Esophagus squamous epithelium (tissue), 4 donors: Measurements from ENCODE around the gene PNPLA8.

Source experiments
- POLR2A ChIP-seq, 4 donors: fragments of 450-650 bp; IDR thresholded peaks; one replicate each; pipeline ENCODE4 v1.6.1; 2017; ENCODE audit warnings: antibody characterized with exemption in 4 of 4, mild to moderate bottlenecking in 4 of 4, moderate library complexity in 3 of 4
- TF ChIP-seq, protein P1 (sequence below), 6 experiments: fragments of 450-650 bp in 4 of 6; fragments of 200-600 bp in 2 of 6; sonication (generic) in 2 of 6; IDR thresholded peaks; one replicate each; pipeline ENCODE4 v1.5.1; 2016 to 2019; ENCODE audit warnings: antibody characterized with exemption in 6 of 6, mild to moderate bottlenecking in 4 of 6, moderate library complexity in 4 of 6

GRCh38 chr7:108425714-108426275 is 100.1 kb downstream of the PNPLA8 start:
- TF ChIP-seq, protein P1, sequence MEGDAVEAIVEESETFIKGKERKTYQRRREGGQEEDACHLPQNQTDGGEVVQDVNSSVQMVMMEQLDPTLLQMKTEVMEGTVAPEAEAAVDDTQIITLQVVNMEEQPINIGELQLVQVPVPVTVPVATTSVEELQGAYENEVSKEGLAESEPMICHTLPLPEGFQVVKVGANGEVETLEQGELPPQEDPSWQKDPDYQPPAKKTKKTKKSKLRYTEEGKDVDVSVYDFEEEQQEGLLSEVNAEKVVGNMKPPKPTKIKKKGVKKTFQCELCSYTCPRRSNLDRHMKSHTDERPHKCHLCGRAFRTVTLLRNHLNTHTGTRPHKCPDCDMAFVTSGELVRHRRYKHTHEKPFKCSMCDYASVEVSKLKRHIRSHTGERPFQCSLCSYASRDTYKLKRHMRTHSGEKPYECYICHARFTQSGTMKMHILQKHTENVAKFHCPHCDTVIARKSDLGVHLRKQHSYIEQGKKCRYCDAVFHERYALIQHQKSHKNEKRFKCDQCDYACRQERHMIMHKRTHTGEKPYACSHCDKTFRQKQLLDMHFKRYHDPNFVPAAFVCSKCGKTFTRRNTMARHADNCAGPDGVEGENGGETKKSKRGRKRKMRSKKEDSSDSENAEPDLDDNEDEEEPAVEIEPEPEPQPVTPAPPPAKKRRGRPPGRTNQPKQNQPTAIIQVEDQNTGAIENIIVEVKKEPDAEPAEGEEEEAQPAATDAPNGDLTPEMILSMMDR (IDR thresholded peaks at IDR 0.05) = no peak
- no peak for TF ChIP-seq POLR2A (IDR thresholded peaks at IDR 0.05)
